ENCODE measurements around the gene ZSWIM4.

The ZSWIM4 gene

DNA sequence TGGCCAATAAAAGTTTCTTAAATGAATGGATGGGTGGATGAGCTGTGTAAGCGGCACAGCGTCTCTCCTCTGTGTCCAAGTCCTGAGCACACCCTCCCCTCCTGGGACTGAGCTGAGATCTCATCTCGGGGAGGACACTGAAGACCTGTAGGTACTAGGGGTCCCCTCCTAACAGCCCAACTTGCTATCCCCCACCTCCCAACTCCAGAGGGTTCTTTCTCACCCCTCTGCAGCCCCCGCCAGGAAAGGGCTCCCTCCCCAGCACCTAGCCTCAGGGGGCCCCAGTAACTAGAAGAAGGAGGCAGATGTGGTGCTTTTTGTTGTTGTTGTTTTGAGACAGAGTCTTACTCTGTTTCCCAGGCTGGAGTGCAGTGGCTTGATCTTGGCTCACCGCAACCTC lies 80.6 kb downstream of the ZSWIM4 start:
- Histone ChIP-seq H3K36me3 (ENCODE audit: insufficient read depth, low read length) (no peaks in the 10 kb centered on the region), H3K4me1 (ENCODE audit: insufficient read depth, low read length) (peaks cover 6% of the 10 kb centered on the region), H3K27me3 (ENCODE audit: insufficient read depth, low read length) (no peaks in the 10 kb centered on the region), H2AFZ (ENCODE audit: low read depth, low read length) (no peak overlapping the region), H3K9me3 (ENCODE audit: low read length) (no peaks in the 10 kb centered on the region), H3K4me3 (ENCODE audit: low read length) (no peak overlapping the region)

DNA sequence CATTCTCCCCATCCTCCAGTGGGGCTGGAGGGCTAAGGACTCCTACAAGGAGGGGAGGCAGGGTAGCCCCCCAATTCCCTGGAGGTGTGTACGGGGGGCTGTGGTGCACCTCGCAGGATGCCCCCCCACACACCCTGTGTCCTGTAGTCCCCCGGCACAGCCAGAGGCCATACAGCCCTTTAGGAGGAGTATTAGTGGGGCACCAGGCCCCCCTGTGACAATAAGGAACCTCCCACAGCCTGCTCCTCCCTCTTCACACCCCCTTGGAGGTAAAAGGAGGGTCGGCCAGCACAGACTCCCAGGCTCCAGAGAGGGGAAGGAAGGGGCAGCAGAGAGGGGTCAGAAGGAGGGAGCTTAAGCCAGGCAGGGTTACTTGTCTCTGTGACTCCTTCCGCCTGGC lies 81.6 kb downstream of the ZSWIM4 start, which contains the start of gene NANOS3:
NANOS3 (plus strand) TSS at position 301 of the 400 bp plus-strand sequence. CDS start 115 bp downstream, outside the sequence.
- H3K36me3 ChIP-seq (ENCODE audit: insufficient read depth, low read length) = no peaks in the 10 kb centered on the region
- H3K4me3 ChIP-seq (ENCODE audit: low read length) = no peak within 1 kb of the TSS
- H3K4me1 ChIP-seq (ENCODE audit: insufficient read depth, low read length) = peaks cover 16% of the 10 kb centered on the region
- no peaks in the 10 kb centered on the region for H3K27me3 ChIP-seq (ENCODE audit: insufficient read depth, low read length)
- H2AFZ ChIP-seq (ENCODE audit: low read depth, low read length) = no peak within 1 kb of the TSS
- no peaks in the 10 kb centered on the region for H3K9me3 ChIP-seq (ENCODE audit: low read length)

DNA sequence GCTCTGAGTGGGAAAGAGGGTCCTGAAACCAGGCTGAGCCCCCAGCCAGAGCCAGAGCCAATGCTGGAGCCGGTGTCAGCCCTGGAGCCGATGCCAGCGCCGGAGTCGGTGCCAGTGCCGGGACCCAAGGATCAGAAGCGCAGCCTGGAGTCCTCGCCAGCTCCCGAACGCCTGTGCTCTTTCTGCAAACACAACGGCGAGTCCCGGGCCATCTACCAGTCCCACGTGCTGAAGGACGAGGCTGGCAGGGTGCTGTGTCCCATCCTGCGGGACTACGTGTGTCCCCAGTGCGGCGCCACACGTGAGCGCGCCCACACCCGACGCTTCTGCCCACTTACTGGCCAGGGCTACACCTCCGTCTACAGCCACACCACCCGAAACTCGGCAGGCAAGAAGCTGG lies 82.1 kb downstream of the ZSWIM4 start:
- H2AFZ ChIP-seq (ENCODE audit: low read depth, low read length) = no peak overlapping the region
- H3K36me3 ChIP-seq (ENCODE audit: insufficient read depth, low read length) = no peaks in the 10 kb centered on the region
- no peaks in the 10 kb centered on the region for H3K9me3 ChIP-seq (ENCODE audit: low read length)
- no peaks in the 10 kb centered on the region for H3K27me3 ChIP-seq (ENCODE audit: insufficient read depth, low read length)
- peaks cover 17% of the 10 kb centered on the region for H3K4me1 ChIP-seq (ENCODE audit: insufficient read depth, low read length)
- no peak overlapping the region for H3K4me3 ChIP-seq (ENCODE audit: low read length)

GRCh38 chr19:13880059-13881043 lies 85.1 kb downstream of the ZSWIM4 start:
- no peaks in the 10 kb centered on the region for H3K27me3 ChIP-seq (ENCODE audit: insufficient read depth, low read length)
- peaks cover 19% of the 10 kb centered on the region for H3K4me1 ChIP-seq (ENCODE audit: insufficient read depth, low read length)
- no peak overlapping the region for H3K4me3 ChIP-seq (ENCODE audit: low read length)
- H3K9me3 ChIP-seq (ENCODE audit: low read length) = no peaks in the 10 kb centered on the region
- no peaks in the 10 kb centered on the region for H3K36me3 ChIP-seq (ENCODE audit: insufficient read depth, low read length)
- H2AFZ ChIP-seq (ENCODE audit: low read depth, low read length) = peak overlapping the region; percentile 14

DNA sequence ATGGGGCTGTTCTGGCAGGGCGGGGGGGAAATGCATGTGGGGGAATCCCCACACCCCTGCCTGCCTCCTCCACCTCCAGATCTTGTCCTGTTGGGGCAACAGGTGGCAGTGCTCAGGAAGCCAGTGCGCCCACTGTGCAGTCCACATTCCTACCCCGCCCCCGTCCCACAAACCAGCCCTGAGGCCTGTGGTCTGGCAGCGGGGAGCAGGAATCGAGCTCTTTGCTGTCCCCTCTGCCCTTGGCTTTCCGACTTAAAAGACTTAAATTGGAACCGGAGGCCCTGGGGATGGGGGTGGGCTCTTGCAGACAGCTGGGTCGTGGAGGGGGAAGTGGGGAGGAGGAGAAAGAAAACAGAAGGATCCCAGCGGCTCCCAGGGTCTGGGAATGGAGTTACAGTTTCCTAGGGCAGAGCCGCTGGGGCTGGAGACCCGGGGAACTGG lies 86.0 kb downstream of the ZSWIM4 start:
- no peaks in the 10 kb centered on the region for H3K27me3 ChIP-seq (ENCODE audit: insufficient read depth, low read length)
- peaks cover 19% of the 10 kb centered on the region for H3K4me1 ChIP-seq (ENCODE audit: insufficient read depth, low read length)
- no peak overlapping the region for H2AFZ ChIP-seq (ENCODE audit: low read depth, low read length)
- H3K36me3 ChIP-seq (ENCODE audit: insufficient read depth, low read length) = no peaks in the 10 kb centered on the region
- H3K9me3 ChIP-seq (ENCODE audit: low read length) = no peaks in the 10 kb centered on the region
- H3K4me3 ChIP-seq (ENCODE audit: low read length) = no peak overlapping the region
